GM12801 (cell line): ENCODE data around the gene FKBP4.

Experiments used
- TF ChIP-seq, protein P1 (sequence below): IDR thresholded peaks from one replicate; pipeline ENCODE4 v1.5.1; 2011; ENCODE audit warnings: control low read depth; ENCODE audit not compliant: insufficient read length; ENCODE audit errors: extremely low read depth

The FKBP4 gene

DNA sequence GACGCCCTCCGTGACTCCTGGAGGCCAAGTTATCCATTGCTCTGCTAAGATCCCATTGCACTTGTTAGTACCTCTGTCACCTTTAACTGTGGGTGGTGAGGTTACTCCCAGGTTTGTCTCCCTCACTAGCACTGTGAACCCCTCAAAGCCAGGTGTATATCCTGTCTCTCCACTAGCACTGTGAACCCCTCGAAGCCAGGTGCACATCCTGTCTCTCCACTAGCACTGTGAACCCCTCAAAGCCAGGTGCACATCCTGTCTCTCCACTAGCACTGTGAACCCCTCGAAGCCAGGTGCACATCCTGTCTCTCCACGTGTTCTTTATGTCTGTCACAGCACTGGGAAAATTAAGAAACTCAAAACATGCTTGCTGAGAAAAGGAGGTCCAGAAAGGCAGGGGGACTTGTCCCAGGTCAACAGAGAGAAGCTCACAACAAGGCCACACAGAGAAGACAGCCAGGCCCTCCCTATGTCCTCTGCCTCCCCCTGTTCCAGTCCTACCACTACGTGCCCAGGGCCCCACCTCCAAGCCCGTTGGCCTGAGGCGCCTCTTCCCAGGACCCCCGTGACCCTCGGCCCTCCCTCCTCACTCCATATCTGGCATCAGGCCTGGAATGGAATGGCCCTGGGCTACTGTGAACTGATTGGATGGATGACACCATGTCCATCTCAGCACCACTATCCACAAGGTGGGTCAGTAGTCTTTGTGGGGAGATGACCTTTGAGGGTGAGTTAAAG is 26.4 kb upstream of the FKBP4 start:
- TF ChIP-seq, protein P1, sequence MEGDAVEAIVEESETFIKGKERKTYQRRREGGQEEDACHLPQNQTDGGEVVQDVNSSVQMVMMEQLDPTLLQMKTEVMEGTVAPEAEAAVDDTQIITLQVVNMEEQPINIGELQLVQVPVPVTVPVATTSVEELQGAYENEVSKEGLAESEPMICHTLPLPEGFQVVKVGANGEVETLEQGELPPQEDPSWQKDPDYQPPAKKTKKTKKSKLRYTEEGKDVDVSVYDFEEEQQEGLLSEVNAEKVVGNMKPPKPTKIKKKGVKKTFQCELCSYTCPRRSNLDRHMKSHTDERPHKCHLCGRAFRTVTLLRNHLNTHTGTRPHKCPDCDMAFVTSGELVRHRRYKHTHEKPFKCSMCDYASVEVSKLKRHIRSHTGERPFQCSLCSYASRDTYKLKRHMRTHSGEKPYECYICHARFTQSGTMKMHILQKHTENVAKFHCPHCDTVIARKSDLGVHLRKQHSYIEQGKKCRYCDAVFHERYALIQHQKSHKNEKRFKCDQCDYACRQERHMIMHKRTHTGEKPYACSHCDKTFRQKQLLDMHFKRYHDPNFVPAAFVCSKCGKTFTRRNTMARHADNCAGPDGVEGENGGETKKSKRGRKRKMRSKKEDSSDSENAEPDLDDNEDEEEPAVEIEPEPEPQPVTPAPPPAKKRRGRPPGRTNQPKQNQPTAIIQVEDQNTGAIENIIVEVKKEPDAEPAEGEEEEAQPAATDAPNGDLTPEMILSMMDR: no peak

DNA sequence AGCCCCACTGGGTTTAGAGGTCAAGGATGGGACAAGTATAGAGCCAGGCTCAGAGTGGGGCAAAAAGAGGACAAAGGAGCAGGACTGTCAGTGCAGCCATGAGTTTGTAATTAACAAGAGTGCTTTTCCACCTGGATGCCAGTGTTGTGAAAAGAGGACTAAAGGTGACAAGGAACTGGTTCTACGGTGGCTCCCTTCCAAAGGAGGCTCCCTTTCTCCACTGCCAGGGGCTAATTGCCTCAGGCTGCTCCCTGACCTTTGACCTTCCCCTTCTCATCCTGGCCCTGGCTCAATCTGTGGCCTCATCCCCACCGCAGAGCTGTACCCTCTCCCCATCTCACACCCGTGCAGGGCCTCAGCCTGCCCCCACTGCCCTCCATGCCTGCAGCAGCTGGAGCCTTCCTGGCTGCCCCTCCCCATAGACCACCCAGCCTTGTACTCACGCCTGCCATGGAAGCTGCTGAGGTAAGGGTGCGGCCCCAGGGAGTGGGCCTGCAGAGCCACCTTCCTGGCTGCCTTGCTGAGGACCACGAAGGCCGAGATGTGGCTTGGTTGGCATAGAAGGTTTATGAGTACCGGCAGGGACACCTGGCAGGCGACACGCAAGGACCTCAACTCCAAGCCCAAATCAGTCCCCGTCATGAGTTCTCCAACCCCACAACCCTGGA is 24.8 kb upstream of the FKBP4 start:
- TF ChIP-seq, protein P1: no peak

DNA sequence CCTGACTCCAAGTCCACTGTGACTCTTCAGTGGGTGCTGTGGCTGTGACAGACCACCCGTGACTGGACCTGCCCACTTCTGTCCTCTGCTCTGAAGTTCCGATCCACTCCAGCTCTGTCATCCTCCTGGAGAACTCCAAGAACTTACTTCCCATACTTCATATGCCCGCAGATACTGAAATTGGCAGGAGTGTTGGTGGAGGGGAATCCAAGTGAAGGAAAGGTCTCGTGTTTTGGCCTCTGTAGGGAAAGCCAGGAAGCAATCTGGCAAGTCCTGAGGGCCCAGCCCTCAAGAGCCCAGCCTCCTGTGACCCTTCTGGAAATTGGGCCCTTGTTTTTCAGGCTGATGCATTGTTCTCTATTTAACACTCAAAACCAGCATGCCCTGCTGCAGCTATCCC is 22.4 kb upstream of the FKBP4 start:
- TF ChIP-seq, protein P1: no peak

DNA sequence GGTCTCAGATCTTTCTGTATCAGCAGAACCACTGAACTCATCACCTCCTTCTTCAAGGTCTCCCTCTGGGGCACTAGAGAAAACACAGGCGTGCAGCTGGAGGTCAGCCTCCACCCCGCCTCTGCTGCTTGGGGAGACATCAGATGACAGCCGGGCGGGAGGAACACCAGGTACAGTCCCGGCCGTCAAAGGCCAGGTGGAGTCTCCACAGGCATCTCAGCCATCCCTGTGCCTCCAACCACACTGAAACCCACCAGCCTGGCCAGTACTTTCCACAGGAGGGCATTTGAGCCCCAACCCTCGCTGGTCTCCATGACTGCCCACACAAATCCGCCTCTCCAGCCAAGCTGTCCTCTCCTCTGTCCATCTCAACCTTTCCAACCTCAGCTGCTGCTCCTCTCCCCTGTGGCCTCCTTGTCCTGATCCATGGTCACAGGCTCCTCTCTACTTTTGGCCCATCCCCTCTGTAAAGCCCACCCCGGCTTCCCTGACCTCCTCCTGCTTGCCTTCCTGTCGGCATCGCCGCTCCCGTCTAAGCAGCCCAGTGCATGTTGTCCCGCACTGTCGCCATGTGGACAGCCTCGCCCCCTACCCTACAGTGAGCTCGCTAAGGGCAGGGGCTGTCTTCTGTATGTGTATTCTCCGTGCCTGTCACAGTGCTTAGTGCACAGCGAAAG is 21.4 kb upstream of the FKBP4 start:
- TF ChIP-seq, protein P1: no peak

DNA sequence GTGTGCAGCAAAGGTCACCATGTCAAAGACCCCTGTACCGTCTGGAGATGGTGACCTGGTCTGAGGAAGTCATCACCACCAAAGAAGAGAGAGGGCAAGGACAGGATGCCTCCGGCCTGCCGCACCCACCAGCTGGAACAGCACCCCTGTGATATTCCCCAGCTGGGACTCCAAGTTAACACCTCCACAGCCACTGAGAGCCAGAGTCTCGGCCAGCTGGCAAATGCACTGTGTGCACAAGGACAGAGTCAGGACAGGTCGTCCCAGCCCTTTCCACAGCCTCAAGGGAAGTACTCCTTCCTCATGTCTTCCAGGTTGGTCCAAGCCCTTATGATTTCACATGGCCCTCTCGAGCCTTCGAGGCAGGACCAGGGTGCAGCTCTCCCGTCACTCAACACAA is 19.3 kb upstream of the FKBP4 start:
- TF ChIP-seq, protein P1: no peak

DNA sequence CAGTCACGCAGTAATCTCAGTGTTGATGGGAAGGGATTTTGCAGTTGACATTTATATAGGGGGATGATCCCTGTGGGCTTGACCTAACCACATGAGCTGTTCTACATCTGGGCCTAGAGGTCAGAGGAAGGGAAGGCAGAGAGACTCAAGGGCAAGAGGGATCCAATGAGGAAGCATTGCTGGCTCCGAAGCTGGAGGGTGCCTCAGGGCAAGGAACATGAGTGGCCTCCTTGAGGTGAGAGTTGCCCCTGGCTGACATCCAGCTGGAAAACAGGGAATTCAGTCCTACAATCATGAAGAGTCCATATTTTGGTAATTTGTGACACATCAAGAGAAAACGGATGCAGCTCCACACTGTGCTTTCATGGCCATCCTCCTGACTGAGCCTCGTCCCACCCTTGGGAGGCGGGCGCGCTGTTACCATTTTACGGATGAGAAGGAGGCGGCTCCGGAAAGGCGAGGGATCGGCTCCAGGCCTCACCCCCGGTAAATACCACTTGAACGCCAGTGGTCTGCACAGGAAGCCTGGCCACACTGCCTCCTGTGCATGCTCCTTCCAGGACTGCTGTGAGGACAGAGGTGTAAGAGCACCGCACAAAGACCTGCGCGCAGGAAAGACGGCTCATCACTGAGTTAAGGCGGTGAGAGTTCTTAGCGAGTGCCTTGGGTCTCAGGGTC is 18.5 kb upstream of the FKBP4 start:
- TF ChIP-seq, protein P1: no peak

DNA sequence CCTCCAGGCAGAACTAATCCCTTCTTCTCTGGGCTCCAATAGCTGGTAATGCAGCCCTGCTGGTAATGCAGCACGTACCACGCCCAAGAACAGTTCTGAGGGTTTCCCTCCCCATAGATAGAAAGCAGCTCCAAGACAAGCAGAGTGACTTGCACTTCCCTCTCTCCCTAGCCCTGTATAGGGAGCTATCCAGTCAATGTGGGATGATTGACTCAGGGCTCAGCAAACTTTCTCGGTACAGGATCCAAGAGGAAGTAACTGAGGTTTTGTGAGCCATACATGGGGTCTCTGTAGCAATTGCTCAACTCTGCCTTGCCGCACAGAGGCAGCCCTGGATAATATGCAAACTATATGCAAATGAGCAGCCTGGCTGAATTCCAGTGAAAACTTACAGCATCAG is 15.5 kb upstream of the FKBP4 start:
- TF ChIP-seq, protein P1: no peak
